ENCODE results near the gene PCDHA10. TPM values are rescaled to one million over a fixed set of nuclear protein-coding genes. Genes with fewer than 3 reads are reported as not detected.
"Not testable (repeated sequence)": the region's sequence is repeated elsewhere in the genome, so short reads cannot be mapped to it uniquely, and the experiment has no call there.

PCDHA10 gene
- total and polyA plus RNA-seq, 3 donors from 2014 or later = 0.95 to 4.4 (median 3.3) TPM

DNA sequence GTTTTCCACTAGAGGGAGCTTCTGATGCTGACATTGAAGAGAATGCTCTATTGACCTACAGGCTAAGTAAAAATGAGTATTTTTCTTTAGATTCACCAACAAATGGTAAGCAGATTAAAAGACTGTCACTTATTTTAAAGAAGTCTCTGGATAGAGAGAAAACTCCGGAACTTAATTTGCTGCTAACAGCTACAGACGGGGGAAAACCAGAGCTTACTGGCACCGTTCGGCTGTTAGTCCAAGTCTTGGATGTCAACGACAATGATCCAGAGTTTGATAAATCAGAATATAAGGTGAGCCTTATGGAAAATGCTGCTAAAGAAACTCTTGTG is 13.8 kb downstream of the PCDHA10 start:
- no peaks in the 10 kb centered on the region for H3K9me3 ChIP-seq
- no peak overlapping the region for H3K27ac ChIP-seq
- TF ChIP-seq POLR2A (IDR thresholded peaks at IDR 0.05) (no peak), CTCF (IDR thresholded peaks at IDR 0.05) (no peak)
- intact Hi-C loops (cut with DNase I; ENCODE audit: low total_unique reads) = no loop called here
- no peak for DNase-seq
- no peaks in the 10 kb centered on the region for H3K4me1 ChIP-seq
- 37 to 42% methylated on average over 5 of the region's 5 CpGs for WGBS, 2 donors
- no peaks in the 10 kb centered on the region for H3K27me3 ChIP-seq
- H3K36me3 ChIP-seq (ENCODE audit: low read depth, missing control alignments) = no peaks in the 10 kb centered on the region
- H3K4me3 ChIP-seq = peak overlapping the region in 1 of 2 donors; percentile 18

DNA sequence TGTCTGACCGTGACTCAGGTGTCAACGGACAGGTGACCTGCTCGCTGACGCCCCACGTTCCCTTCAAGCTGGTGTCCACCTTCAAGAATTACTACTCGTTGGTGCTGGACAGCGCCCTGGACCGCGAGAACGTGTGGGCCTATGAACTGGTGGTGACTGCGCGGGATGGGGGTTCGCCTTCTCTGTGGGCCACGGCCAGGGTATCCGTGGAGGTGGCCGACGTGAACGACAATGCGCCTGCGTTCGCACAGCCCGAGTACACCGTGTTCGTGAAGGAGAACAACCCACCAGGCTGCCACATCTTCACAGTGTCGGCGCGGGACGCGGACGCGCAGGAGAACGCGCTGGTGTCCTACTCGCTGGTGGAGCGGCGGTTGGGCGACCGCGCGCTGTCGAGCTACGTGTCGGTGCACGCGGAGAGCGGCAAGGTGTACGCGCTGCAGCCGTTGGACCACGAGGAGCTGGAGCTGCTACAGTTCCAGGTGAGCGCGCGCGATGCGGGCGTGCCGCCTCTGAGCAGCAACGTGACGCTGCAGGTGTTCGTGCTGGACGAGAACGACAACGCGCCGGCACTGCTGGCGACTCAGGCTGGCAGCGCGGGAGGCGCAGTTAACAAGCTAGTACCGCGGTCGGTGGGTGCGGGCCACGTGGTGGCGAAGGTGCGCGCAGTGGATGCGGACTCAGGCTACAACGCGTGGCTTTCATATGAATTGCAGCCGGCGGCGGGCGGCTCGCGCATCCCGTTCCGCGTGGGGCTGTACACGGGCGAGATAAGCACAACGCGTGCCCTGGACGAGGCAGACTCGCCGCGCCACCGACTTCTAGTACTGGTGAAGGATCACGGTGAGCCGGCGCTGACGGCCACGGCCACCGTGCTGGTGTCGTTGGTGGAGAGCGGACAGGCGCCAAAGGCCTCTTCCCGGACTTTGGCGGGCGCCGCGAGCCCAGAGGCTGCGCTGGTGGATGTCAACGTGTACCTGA is 14.8 kb downstream of the PCDHA10 start:
- Histone ChIP-seq H3K27me3 (no peaks in the 10 kb centered on the region), H3K4me1 (no peaks in the 10 kb centered on the region), H3K27ac (no peak overlapping the region), H3K4me3 (peak overlapping the region; percentile 19 to 23), H3K36me3 (ENCODE audit: low read depth, missing control alignments) (no peaks in the 10 kb centered on the region), H3K9me3 (no peaks in the 10 kb centered on the region)
- intact Hi-C loops (cut with DNase I; ENCODE audit: low total_unique reads) = no loop called here
- peak; percentile 14 for DNase-seq
- no peak for TF ChIP-seq CTCF (IDR thresholded peaks at IDR 0.05)
- TF ChIP-seq POLR2A (IDR thresholded peaks at IDR 0.05) = no peak
- WGBS, 2 donors = 39 to 41% methylated on average over 14 to 71 of the region's 114 CpGs

DNA sequence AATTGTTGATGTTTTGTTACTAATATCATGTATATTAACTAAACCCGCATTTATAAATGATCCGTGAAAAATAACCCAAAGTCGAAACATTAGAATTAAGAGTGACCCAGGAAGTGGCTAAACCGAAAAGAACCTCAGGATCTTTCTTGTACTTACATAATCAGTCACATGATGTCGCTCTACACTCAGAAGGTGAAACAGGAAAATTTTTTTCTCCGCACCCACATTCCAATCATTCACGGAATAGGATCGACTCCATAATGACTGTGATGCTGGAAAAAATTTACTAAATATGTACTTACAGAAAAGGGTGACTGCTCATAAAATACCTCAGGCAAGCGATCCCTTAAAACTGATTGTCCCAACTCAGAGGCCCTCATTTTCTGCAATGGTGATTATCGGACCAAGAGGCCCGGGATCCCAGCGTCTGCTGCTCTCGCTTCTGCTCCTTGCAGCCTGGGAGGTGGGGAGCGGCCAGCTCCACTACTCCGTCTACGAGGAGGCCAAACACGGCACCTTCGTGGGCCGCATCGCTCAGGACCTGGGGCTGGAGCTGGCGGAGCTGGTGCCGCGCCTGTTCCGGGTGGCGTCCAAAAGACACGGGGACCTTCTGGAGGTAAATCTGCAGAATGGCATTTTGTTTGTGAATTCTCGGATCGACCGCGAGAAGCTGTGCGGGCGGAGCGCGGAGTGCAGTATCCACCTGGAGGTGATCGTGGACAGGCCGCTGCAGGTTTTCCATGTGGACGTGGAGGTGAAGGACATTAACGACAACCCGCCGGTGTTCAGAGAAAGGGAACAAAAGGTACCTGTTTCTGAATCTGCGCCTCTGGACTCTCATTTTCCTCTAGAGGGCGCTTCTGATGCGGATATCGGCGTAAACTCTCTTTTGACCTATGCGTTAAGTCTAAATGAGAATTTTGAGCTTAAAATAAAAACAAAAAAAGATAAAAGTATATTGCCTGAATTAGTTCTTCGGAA is 19.7 kb downstream of the PCDHA10 start, which contains the start of gene PCDHA12:
Gene PCDHA12, plus strand, starts transcription at position 224 of the 981 bp plus-strand sequence. Its CDS starts 165 bp downstream, at position 389.
- Histone ChIP-seq H3K27me3 (no peaks in the 10 kb centered on the region), H3K9me3 (no peaks in the 10 kb centered on the region), H3K36me3 (ENCODE audit: low read depth, missing control alignments) (no peaks in the 10 kb centered on the region), H3K4me1 (no peaks in the 10 kb centered on the region), H3K4me3 (peak within 1 kb of the TSS in 1 of 2 donors; percentile 51), H3K27ac (no peak within 1 kb of the TSS)
- intact Hi-C loops (cut with DNase I; ENCODE audit: low total_unique reads) = no loop called here
- no peak for DNase-seq
- 12 to 14% methylated on average over 47 of the region's 47 CpGs for WGBS, 2 donors
- peak in 2 of 3 experiments; percentile 27 to 28 for TF ChIP-seq CTCF (IDR thresholded peaks at IDR 0.05)
- TF ChIP-seq POLR2A (IDR thresholded peaks at IDR 0.05) = no peak

- H3K4me3 ChIP-seq = peak overlapping the region; percentile 16 to 51
- H3K27me3 ChIP-seq; H3K36me3 ChIP-seq (ENCODE audit: low read depth, missing control alignments); H3K9me3 ChIP-seq; DNase-seq; intact Hi-C loops (cut with DNase I; ENCODE audit: low total_unique reads); H3K4me1 ChIP-seq; H3K27ac ChIP-seq: not testable (repeated sequence)
- whole genome bisulfite sequencing, 2 donors = 33 to 39% methylated on average over 13 to 74 of the region's 80 CpGs
These were observed 21.0 kb downstream of the PCDHA10 start for GRCh38 chr5:140876541-140877261.

All from testis (tissue), 3 donors.